Tibial nerve (tissue), 4 donors: ENCODE results near the gene OPN3. TPM values are rescaled to one million over a fixed set of nuclear protein-coding genes. Genes with fewer than 3 reads are reported as not detected.

Source experiments
- DNase-seq, 2 donors: peaks; one replicate each; pipeline ENCODE4 v3.0.0-alpha.2; 2019; ENCODE audit warnings: low spot score in 2 of 2
- H3K27ac ChIP-seq, 4 donors: fragments of 200-600 bp; sonication (generic) in 3 of 4; one replicate each; pipeline ENCODE4 v1.5.1; 2017 to 2019; ENCODE audit warnings: mild to moderate bottlenecking in 1 of 4
- H3K27me3 ChIP-seq, 2 donors: fragments of 200-600 bp; sonication (generic) in 1 of 2; one replicate each; pipeline versions ENCODE4 v1.5.1 to v1.6.0; 2017 to 2019
- H3K36me3 ChIP-seq, 3 donors: fragments of 200-600 bp; sonication (generic); one replicate each; pipeline ENCODE4 v1.5.1; 2018 to 2019
- H3K4me1 ChIP-seq, 4 donors: fragments of 200-600 bp; sonication (generic) in 3 of 4; one replicate each; pipeline ENCODE4 v1.5.1; 2017 to 2019
- H3K4me3 ChIP-seq, 4 donors: fragments of 200-600 bp; sonication (generic) in 3 of 4; one replicate each; pipeline ENCODE4 v1.5.1; 2017 to 2019; ENCODE audit warnings: mild to moderate bottlenecking in 1 of 4, moderate library complexity in 1 of 4
- H3K9me3 ChIP-seq, 4 donors: fragments of 200-600 bp; sonication (generic) in 3 of 4; one replicate each; pipeline ENCODE4 v1.5.1; 2017 to 2019
- EP300 ChIP-seq, 2 donors: sonication (generic); formaldehyde crosslinking; IDR thresholded peaks; one replicate each; pipeline ENCODE4 v1.6.1; 2017; ENCODE audit warnings: antibody characterized with exemption in 2 of 2, mild to moderate bottlenecking in 1 of 2
- POLR2A ChIP-seq, 2 donors: fragments of 450-650 bp; IDR thresholded peaks; one replicate each; pipeline ENCODE4 v1.6.1; 2017; ENCODE audit warnings: antibody characterized with exemption in 2 of 2, mild to moderate bottlenecking in 2 of 2, moderate library complexity in 2 of 2
- WGBS, 2 donors: methylation state at CpG; one replicate each; pipeline ENCODE4 v1.1.5; 2018; 5-methylcytosine and 5-hydroxymethylcytosine counted together
- total RNA-seq, 4 donors: library from RNA; depleted of rRNA; stranded (reverse); fragments of >200 nt; gene quantifications; one replicate each; pipeline ENCODE4 v1.1.0, GENCODE V29; 2016
- TF ChIP-seq, protein P1 (sequence below), 5 experiments: fragments of 200-600 bp in 3 of 5; fragments of 450-650 bp in 2 of 5; sonication (generic) in 3 of 5; IDR thresholded peaks; one replicate each; pipeline ENCODE4 v1.5.1; 2016 to 2019; ENCODE audit warnings: antibody characterized with exemption in 5 of 5, mild to moderate bottlenecking in 3 of 5, moderate library complexity in 2 of 5

The OPN3 gene
- total RNA-seq, 4 donors from 2014 or later, result 17.8 to 31.7 (median 19.7) TPM

DNA sequence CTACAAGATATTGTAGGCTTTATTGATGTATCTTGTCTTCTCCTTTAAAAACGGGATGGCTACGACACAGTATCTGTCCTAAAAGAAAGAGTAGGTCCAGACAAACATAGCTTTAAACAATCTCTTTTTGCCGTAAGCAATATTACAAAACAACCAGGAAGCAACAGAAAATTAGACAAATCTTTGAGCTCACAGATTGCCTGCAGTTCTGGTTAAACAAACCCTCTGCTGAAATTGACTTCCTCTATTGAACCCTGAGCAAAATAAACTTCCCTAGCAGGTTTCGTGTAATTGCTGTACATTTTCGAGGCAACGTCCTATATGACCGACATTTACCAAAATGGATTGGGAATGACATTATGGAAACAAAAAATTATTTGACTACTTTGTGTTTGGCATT lies 50.6 kb downstream of the OPN3 start:
- H3K27me3 ChIP-seq, result no peaks in the 10 kb centered on the region

DNA sequence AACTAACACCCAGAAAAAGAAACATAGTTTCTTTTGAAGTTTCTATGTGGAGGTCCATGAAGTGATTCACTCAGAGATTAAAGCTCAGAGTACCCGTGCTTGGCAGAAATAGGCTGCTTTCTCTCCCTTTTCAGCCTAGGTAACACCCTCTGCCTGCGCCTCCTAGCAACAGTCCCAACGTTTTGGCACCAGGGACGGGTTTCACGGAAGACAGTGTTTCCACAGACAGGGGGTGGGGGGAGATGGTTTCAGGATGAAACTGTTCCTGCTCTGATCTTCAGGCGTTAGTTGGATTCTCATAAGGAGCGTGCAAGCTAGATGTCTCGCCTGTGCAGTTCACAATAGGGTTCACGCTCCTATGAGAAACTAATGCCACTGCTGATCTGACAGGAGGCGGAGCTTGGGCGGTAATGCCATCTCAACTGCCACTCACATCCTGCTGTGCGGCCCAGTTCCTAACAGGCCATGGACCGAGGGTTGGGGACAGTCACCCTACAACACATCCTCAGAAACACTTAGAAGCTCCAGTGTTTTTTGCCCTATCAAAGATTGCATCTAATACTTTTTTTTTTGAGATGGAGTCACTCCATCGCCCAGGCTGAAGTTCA lies 53.2 kb downstream of the OPN3 start:
- WGBS, 2 donors, result 82 to 89% methylated on average over 14 of the region's 14 CpGs
- H3K36me3 ChIP-seq, result peaks cover 0 to 24% (median 0%) of the 10 kb centered on the region in 3 donors
- TF ChIP-seq, protein P1, sequence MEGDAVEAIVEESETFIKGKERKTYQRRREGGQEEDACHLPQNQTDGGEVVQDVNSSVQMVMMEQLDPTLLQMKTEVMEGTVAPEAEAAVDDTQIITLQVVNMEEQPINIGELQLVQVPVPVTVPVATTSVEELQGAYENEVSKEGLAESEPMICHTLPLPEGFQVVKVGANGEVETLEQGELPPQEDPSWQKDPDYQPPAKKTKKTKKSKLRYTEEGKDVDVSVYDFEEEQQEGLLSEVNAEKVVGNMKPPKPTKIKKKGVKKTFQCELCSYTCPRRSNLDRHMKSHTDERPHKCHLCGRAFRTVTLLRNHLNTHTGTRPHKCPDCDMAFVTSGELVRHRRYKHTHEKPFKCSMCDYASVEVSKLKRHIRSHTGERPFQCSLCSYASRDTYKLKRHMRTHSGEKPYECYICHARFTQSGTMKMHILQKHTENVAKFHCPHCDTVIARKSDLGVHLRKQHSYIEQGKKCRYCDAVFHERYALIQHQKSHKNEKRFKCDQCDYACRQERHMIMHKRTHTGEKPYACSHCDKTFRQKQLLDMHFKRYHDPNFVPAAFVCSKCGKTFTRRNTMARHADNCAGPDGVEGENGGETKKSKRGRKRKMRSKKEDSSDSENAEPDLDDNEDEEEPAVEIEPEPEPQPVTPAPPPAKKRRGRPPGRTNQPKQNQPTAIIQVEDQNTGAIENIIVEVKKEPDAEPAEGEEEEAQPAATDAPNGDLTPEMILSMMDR (IDR thresholded peaks at IDR 0.05), result no peak
- TF ChIP-seq POLR2A (IDR thresholded peaks at IDR 0.05) (no peak), EP300 (IDR thresholded peaks at IDR 0.05) (no peak)
- no peaks in the 10 kb centered on the region for H3K4me1 ChIP-seq
- H3K27ac ChIP-seq, result no peak overlapping the region
- DNase-seq, result no peak
- H3K9me3 ChIP-seq, result no peaks in the 10 kb centered on the region
- H3K4me3 ChIP-seq, result no peak overlapping the region
- H3K27me3 ChIP-seq, result no peaks in the 10 kb centered on the region

More for the DNA sequence above, 50.6 kb downstream of the OPN3 start:
- Histone ChIP-seq H3K4me3 (no peak overlapping the region), H3K36me3 (peaks cover 0 to 28% (median 0%) of the 10 kb centered on the region in 3 donors), H3K4me1 (no peaks in the 10 kb centered on the region), H3K9me3 (no peaks in the 10 kb centered on the region), H3K27ac (no peak overlapping the region)
- WGBS, 2 donors, result 89 to 92% methylated on average over 7 of the region's 7 CpGs
- no peak for DNase-seq
- no peak for TF ChIP-seq EP300 (IDR thresholded peaks at IDR 0.05)
- TF ChIP-seq, protein P1 (IDR thresholded peaks at IDR 0.05), result no peak
- no peak for TF ChIP-seq POLR2A (IDR thresholded peaks at IDR 0.05)

- WGBS, 2 donors, result 100% methylated on average over 1 of the region's 1 CpG
- H3K27ac ChIP-seq, result no peak overlapping the region
- peaks cover 0 to 24% (median 0%) of the 10 kb centered on the region in 3 donors for H3K36me3 ChIP-seq
- no peak for TF ChIP-seq EP300 (IDR thresholded peaks at IDR 0.05)
- no peak for TF ChIP-seq POLR2A (IDR thresholded peaks at IDR 0.05)
- TF ChIP-seq, protein P1 (IDR thresholded peaks at IDR 0.05), result no peak
- H3K4me3 ChIP-seq, result no peak overlapping the region
- H3K4me1 ChIP-seq, result no peaks in the 10 kb centered on the region
- no peaks in the 10 kb centered on the region for H3K27me3 ChIP-seq
- DNase-seq, result no peak
- H3K9me3 ChIP-seq, result peaks cover 0 to 10% (median 0%) of the 10 kb centered on the region in 4 donors
These were observed 57.2 kb downstream of the OPN3 start for GRCh38 chr1:241582921-241583321.

DNA sequence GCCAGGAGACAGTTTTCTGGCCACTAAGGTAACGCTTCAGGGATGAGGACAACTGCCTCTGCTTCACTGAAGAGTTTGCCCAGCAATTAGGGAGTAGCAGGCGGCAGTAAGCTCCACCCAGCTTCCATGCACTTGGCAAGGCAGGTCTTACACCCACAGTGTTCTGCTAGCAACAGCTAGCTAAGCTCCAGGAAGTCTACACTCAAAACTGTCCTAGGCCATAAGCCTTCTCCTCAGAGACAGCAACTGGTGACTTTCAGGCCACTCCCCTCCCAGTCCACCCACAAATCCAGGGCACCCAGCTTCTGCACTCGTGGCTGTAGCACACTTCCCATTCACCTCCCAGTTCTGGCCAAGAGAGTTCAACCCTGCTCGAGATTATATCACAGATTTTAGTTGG lies 60.7 kb downstream of the OPN3 start:
- H3K27me3 ChIP-seq, result no peaks in the 10 kb centered on the region
- H3K9me3 ChIP-seq, result peaks cover 0 to 21% (median 3%) of the 10 kb centered on the region in 4 donors
- TF ChIP-seq POLR2A (IDR thresholded peaks at IDR 0.05), result no peak
- TF ChIP-seq, protein P1 (IDR thresholded peaks at IDR 0.05), result no peak
- DNase-seq, result no peak
- no peak overlapping the region for H3K4me3 ChIP-seq
- no peak overlapping the region for H3K27ac ChIP-seq
- 71 to 83% methylated on average over 4 of the region's 4 CpGs for WGBS, 2 donors
- H3K36me3 ChIP-seq, result peaks cover 0 to 7% (median 0%) of the 10 kb centered on the region in 3 donors
- no peaks in the 10 kb centered on the region for H3K4me1 ChIP-seq

DNA sequence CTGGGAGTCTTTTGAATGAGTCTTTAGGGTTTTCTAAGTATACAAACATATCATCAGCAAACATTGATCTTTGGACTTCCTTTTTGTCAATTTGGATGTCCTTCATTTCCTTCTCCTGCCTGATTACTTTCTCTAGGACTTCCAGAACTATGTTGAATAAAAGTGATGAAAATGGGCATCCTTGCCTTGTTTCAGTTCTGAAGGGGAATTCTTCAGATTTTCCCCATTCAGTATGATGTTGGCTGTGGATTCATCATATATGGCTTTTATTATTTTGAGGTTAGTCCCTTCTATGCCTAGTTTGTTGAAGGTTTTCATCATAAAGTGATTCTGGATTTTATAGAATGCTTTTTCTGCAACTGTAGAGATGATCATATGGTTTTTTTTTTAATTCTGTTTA lies 66.0 kb downstream of the OPN3 start:
- Histone ChIP-seq H3K27ac (no peak overlapping the region), H3K9me3 (peaks cover 0 to 27% (median 3%) of the 10 kb centered on the region in 4 donors), H3K4me1 (no peaks in the 10 kb centered on the region), H3K27me3 (no peaks in the 10 kb centered on the region), H3K4me3 (no peak overlapping the region), H3K36me3 (no peaks in the 10 kb centered on the region)
- DNase-seq, result no peak
- TF ChIP-seq POLR2A (IDR thresholded peaks at IDR 0.05) (no peak), EP300 (IDR thresholded peaks at IDR 0.05) (no peak)
- TF ChIP-seq, protein P1 (IDR thresholded peaks at IDR 0.05), result no peak
